IMR-90 (cell line): Measurements from ENCODE around the gene F10.

Source experiments
- BHLHE40 ChIP-seq: fragments of 150-350 bp; IDR thresholded peaks from 2 replicates; pipeline ENCODE4 v1.6.1; 2016; ENCODE audit warnings: mild to moderate bottlenecking, low read depth, low read length
- CHD1 ChIP-seq: IDR thresholded peaks from 2 replicates; pipeline ENCODE4 v1.6.1; 2012; ENCODE audit warnings: low read depth, low read length, improper control_type of control experiment
- CTCF ChIP-seq: conservative IDR thresholded peaks from 2 replicates; pipeline ENCODE4 v1.5.1; 2012; ENCODE audit warnings: mild to moderate bottlenecking, low read depth, low read length, improper control_type of control experiment
- ELK1 ChIP-seq: fragments of 150-350 bp; IDR thresholded peaks from 2 replicates; pipeline ENCODE4 v1.6.1; 2016; ENCODE audit warnings: low read depth, mild to moderate bottlenecking, low read length, moderate library complexity, borderline replicate concordance
- MAFK ChIP-seq: IDR thresholded peaks from 2 replicates; pipeline ENCODE4 v1.6.1; 2012; ENCODE audit warnings: low read depth, low read length, improper control_type of control experiment
- NFE2L2 ChIP-seq: fragments of 150-350 bp; IDR thresholded peaks from 2 replicates; pipeline ENCODE4 v1.6.1; 2016; ENCODE audit warnings: low read depth, mild to moderate bottlenecking, low read length
- POLR2A ChIP-seq: IDR thresholded peaks from 2 replicates; pipeline ENCODE4 v1.6.1; 2012; ENCODE audit warnings: mild to moderate bottlenecking, low read depth, low read length
- RAD21 ChIP-seq: IDR thresholded peaks from 2 replicates; pipeline ENCODE4 v1.6.1; 2012; ENCODE audit warnings: low read length, improper control_type of control experiment
- RFX5 ChIP-seq: IDR thresholded peaks from 2 replicates; pipeline ENCODE4 v1.8.0; 2012; ENCODE audit warnings: low read depth, mild to moderate bottlenecking, low read length, moderate library complexity
- SMC3 ChIP-seq: fragments of 150-350 bp; IDR thresholded peaks from 2 replicates; pipeline ENCODE4 v1.6.1; 2016; ENCODE audit warnings: low read depth, mild to moderate bottlenecking, antibody characterized with exemption, low read length, moderate library complexity
- USF2 ChIP-seq: fragments of 150-350 bp; IDR thresholded peaks from 2 replicates; pipeline ENCODE4 v1.6.1; 2017; ENCODE audit warnings: mild to moderate bottlenecking, antibody characterized with exemption, low read length, low read depth

DNA sequence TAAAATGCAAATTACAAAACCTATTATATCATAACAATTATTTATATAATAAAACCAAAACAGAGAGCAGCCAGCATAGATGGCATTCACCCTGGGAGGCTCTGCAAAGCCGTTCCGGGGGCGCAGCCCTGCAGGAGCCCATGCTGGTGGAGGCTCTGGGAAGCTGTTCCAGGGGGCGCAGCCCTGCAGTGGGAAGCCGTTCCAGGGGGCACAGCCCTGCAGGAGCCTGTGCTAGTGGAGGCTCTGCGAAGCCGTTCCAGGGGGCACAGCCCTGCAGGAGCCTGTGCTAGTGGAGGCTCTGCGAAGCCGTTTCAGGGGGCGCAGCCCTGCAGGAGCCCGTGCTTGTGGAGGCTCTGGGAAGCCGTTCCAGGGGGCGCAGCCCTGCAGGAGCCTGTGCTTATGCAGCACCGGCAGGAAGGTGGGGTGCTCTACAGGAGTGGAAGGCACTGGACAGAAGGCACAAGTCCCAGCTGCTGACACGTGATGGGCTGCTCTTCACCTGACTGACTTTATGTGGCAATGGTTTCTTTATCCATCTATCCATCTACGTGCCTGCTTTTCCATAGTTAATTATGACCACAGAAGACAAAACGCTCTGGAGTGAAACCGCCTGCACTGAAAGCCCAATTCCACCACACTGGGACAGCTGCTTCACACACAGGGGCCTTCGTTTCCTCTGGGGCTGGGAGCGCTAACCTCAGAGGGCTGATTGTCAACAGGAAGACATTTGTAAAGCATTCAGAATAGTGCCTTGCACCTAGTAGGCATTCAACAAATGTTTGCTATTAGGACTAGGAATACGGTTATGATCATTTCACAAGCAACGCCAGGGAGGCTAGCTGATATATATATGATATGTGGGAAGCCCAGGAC, 62.2 kb downstream of the F10 start:
- TF ChIP-seq CTCF (no peak), NFE2L2 (no peak), RAD21 (no peak), CHD1 (no peak), RFX5 (no peak), POLR2A (no peak), MAFK (no peak), BHLHE40 (no peak), USF2 (no peak), ELK1 (no peak), SMC3 (no peak)
